Psoas muscle (tissue), 8 donors: ENCODE measurements around the gene ITM2C. TPM values are rescaled to one million over a fixed set of nuclear protein-coding genes. Genes with fewer than 3 reads are reported as not detected.

Experiments used
- ATAC-seq, 4 donors: fragments of 200-7000 bp; cut with Tn5 transposase; one replicate each; pipeline ENCODE4 v1.9.1; 2020; ENCODE audit warnings: moderate library complexity in 3 of 4, mild to moderate bottlenecking in 2 of 4
- DNase-seq, 2 donors: peaks; one replicate each; pipeline ENCODE4 v3.0.0-alpha.2; 2020
- H3K27ac ChIP-seq: fragments of 200-600 bp; one replicate; pipeline ENCODE4 v1.8.0; 2022
- H3K27me3 ChIP-seq, 3 donors: fragments of 200-600 bp in 1 of 3; one replicate each; pipeline versions ENCODE4 v1.6.1 to v1.8.0; 2013 to 2022; ENCODE audit warnings: low read length in 2 of 3, mild to moderate bottlenecking in 2 of 3, moderate library complexity in 1 of 3; ENCODE audit not compliant: insufficient read depth in 3 of 3
- H3K36me3 ChIP-seq, 2 donors: fragments of 200-600 bp in 1 of 2; one replicate each; pipeline versions ENCODE4 v1.6.1 to v1.8.0; 2013 to 2022; ENCODE audit warnings: low read depth in 1 of 2, mild to moderate bottlenecking in 1 of 2, moderate library complexity in 1 of 2; ENCODE audit not compliant: insufficient read depth in 1 of 2
- H3K4me1 ChIP-seq: fragments of 200-600 bp; one replicate; pipeline ENCODE4 v1.8.0; 2022
- H3K4me3 ChIP-seq: fragments of 200-600 bp; one replicate; pipeline ENCODE4 v1.8.0; 2022; ENCODE audit warnings: mild to moderate bottlenecking
- H3K9me3 ChIP-seq: fragments of 200-600 bp; one replicate; pipeline ENCODE4 v1.8.0; 2022
- WGBS, 3 donors: extraction: QIAGEN DNeasy Blood & Tissue Kit; methylation state at CpG; one replicate each; pipeline versions ENCODE4 v1.1.6 to v1.1.7; 2013; 5-methylcytosine and 5-hydroxymethylcytosine counted together
- intact Hi-C, 2 donors: fragments of 100-400 bp; cut with DNase I; formaldehyde crosslinking; loops; one replicate each; pipeline versions ENCODE4 v1.11.0 to v1.14.2; 2022
- polyA plus RNA-seq, 3 donors: library from polyadenylated mRNA; stranded (reverse); fragments of 200-250 nt; gene quantifications; one replicate each; pipeline ENCODE4 v1.2.3, GENCODE V29; 2013
- total RNA-seq, 4 donors: library from RNA; stranded (reverse); fragmentation: NEBNext Ultra II Directional in 2 of 4; extraction: Animal tissue kit (Norgen Biotek cat#: 25700) in 2 of 4; gene quantifications; one replicate each; pipeline versions ENCODE4 v1.2.1 to v1.2.4, GENCODE V29; 2021 to 2023
- TF ChIP-seq, protein P1 (sequence below): fragments of 200-600 bp; IDR thresholded peaks from one replicate; pipeline ENCODE4 v1.8.0; 2022; ENCODE audit warnings: antibody characterized with exemption
- donor health status: healthy with polysubstance abuse.
- donor health status: DM: no; HTN: no; CAD: no; lungs with moderate emphysema.
- donor health status: Bipolar disorder and iron deficiency.
- donor health status: healthy.
- donor health status: DM: yes; HTN: yes; CAD: no.
- donor health status: DM: no; HTN: no; CAD: no.
- donor health status: DM: no; HTN: no; CAD: no.
- donor health status: DM: yes; HTN: yes; CAD: no.

The ITM2C gene
- total and polyA plus RNA-seq, 7 donors = 9.0 to 20.3 (median 11.5) TPM

DNA sequence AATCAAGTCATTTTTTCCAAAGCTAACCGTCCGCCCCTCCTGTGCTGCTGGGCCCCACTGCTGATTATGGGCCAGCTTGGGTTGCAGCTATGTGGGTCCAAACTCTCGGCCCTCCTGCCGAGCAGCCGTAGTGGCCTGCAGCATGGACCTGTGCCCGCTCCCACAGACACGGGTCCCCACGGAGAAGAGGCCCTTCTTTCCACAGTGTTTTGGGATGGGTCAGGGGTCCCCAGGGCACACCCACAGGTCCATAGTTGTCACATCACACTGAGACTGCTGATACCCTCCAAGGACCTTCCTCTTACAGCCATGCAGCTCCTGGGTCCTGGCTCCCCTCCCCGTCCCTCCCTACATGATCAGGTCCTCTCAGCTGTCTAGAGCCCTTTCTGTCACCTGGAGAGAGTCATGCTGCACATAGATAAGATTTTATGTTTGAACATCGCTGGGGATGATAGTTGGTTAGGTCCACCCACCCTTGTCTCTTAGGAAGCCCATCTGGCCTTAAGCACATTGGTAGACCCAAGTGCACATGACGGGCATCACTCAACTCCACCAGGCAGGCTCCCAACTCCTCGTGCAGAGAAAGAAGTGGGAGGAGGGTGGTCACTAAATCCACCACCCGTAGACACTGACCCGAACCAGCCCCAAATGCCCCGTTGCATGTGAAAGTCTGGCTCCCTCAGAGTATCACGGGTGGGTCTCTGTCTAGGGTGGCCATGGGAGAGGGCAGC, 42.8 kb downstream of the ITM2C start:
- Histone ChIP-seq H3K4me3 (no peak overlapping the region), H3K9me3 (no peaks in the 10 kb centered on the region), H3K27ac (no peak overlapping the region), H3K27me3 (no peaks in the 10 kb centered on the region), H3K36me3 (no peaks in the 10 kb centered on the region), H3K4me1 (no peaks in the 10 kb centered on the region)
- TF ChIP-seq, protein P1, sequence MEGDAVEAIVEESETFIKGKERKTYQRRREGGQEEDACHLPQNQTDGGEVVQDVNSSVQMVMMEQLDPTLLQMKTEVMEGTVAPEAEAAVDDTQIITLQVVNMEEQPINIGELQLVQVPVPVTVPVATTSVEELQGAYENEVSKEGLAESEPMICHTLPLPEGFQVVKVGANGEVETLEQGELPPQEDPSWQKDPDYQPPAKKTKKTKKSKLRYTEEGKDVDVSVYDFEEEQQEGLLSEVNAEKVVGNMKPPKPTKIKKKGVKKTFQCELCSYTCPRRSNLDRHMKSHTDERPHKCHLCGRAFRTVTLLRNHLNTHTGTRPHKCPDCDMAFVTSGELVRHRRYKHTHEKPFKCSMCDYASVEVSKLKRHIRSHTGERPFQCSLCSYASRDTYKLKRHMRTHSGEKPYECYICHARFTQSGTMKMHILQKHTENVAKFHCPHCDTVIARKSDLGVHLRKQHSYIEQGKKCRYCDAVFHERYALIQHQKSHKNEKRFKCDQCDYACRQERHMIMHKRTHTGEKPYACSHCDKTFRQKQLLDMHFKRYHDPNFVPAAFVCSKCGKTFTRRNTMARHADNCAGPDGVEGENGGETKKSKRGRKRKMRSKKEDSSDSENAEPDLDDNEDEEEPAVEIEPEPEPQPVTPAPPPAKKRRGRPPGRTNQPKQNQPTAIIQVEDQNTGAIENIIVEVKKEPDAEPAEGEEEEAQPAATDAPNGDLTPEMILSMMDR = no peak
- intact Hi-C loops = no loop called here
- no peak for DNase-seq
- WGBS, 3 donors = 87 to 92% (median 87%) methylated on average over 16 of the region's 16 CpGs
- no peak for ATAC-seq

DNA sequence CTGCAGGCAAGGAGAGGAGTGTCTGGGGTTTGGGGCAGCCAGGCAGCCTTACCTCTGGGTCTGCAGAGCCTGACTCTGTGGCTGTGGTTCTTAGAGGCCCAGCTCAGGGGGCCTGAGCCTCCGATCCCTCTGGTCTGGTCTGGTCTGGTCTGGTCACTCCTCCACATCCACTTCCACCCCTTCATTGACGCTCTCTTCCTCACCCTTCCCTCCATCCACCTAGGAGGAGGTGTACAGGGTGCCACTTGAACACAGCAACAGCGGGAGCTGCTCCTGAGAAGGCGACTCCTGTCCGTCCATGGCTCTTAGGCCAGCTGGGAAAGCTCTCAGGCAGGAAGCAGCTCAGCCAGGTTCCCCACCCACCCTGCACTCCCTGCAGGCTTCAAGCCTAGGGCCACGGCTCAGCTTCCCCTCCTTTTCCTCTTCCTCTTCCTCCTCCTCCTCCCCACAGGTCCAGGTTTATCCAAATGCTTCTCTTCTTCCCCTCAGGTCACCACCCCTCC, 43.4 kb downstream of the ITM2C start:
- H3K27me3 ChIP-seq = no peaks in the 10 kb centered on the region
- H3K4me3 ChIP-seq = no peak overlapping the region
- H3K9me3 ChIP-seq = no peaks in the 10 kb centered on the region
- intact Hi-C loops = no loop called here
- H3K27ac ChIP-seq = no peak overlapping the region
- no peaks in the 10 kb centered on the region for H3K4me1 ChIP-seq
- ATAC-seq (no peak), DNase-seq (no peak)
- no peaks in the 10 kb centered on the region for H3K36me3 ChIP-seq
- TF ChIP-seq, protein P1 = no peak
- WGBS, 3 donors = 61 to 84% (median 73%) methylated on average over 5 to 6 of the region's 6 CpGs

DNA sequence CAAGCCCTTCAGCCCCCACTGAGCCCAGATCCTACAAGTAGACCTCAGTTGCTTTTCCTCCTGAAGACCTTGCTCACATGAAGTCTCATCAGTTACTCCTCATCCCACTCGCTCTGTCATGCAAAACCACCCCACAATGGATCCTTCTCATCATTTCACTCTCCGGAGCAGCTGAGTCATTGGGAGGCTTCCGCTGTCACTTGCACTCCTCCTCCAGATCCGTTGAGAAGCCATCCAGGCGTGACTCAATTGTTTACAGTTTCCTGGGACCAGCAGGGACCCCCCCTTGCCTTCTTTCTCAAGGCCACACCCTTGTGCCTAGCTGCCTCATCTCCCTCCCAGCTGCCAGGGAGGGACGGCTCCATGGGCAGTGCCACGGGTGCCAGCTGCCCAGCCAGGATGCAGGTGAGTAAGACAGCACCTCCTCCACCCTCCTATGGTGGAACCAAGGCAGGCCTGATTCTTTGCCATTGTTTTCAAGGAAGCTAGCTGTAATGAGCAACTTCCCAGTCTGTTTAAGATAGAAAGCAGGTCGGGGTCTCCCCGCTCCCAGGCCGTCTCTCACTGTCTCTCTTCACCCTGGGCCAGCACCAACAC, 44.0 kb downstream of the ITM2C start:
- no peaks in the 10 kb centered on the region for H3K36me3 ChIP-seq

DNA sequence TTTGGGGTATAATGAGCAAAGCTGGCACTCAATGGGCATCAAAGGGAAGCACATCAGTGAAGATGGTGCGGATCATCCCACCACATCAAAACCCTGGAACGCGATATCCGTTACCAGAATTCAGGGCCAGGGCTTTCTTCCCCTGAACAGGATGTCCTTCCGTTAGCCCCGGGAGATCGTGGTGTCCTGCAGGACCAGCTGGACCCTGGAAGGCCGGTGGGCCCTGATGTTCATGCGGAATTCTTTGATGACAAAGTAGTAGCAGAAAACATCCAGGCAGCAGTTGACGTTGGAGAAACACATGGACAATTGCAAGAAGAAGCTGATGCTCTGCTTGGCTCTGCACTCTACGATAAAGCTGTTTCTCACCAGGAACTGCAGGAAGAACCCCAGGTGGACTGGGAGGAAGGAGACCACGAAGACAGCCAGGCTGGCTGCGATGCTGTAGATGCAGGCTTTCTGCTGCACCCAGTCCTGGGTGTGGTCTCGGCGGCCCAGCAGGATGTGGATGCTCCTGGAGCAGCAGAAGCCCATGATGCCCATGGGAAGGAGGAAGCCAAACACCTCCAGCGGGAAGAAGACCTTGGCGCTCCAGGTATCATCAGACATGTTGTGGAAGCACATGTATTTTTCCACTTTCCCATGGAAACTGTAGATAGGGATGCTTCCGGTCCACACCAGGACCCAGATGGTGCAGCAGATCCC, 45.3 kb downstream of the ITM2C start:
- TF ChIP-seq, protein P1 = no peak
- no peaks in the 10 kb centered on the region for H3K4me1 ChIP-seq
- no peak overlapping the region for H3K4me3 ChIP-seq
- no peaks in the 10 kb centered on the region for H3K36me3 ChIP-seq
- H3K9me3 ChIP-seq = no peaks in the 10 kb centered on the region
- H3K27me3 ChIP-seq = peaks cover 0 to 3% (median 0%) of the 10 kb centered on the region in 3 donors
- ATAC-seq = no peak
- DNase-seq = no peak
- intact Hi-C loops = no loop called here
- no peak overlapping the region for H3K27ac ChIP-seq
- 85 to 92% (median 89%) methylated on average over 18 of the region's 18 CpGs for WGBS, 3 donors

More for the DNA sequence above, 44.0 kb downstream of the ITM2C start:
- Histone ChIP-seq H3K9me3 (no peaks in the 10 kb centered on the region), H3K4me1 (no peaks in the 10 kb centered on the region), H3K27me3 (peaks cover 0 to 2% (median 0%) of the 10 kb centered on the region in 3 donors), H3K27ac (no peak overlapping the region), H3K4me3 (no peak overlapping the region)
- DNase-seq (no peak), ATAC-seq (no peak)
- WGBS, 3 donors = 57 to 66% (median 62%) methylated on average over 10 of the region's 10 CpGs
- TF ChIP-seq, protein P1 = no peak
- intact Hi-C loops = no loop called here
